HL-60 (cell line): Measurements from ENCODE around the gene CORO1C.

Experiments
- GABPA ChIP-seq: IDR thresholded peaks from 2 replicates; pipeline ENCODE4 v1.6.1; 2012; ENCODE audit warnings: low read depth
- POLR2AphosphoS5 ChIP-seq: IDR thresholded peaks from 2 replicates; pipeline ENCODE4 v1.6.1; 2012; ENCODE audit warnings: low read depth
- TF ChIP-seq, protein P1 (sequence below): IDR thresholded peaks from one replicate; pipeline ENCODE4 v1.5.1; 2011; ENCODE audit warnings: low read length, control low read depth, inconsistent platforms; ENCODE audit not compliant: insufficient read depth
- TF ChIP-seq, protein P2 (sequence below): IDR thresholded peaks from 2 replicates; pipeline ENCODE4 v1.6.1; 2012; ENCODE audit warnings: low read depth; ENCODE audit not compliant: insufficient replicate concordance

DNA sequence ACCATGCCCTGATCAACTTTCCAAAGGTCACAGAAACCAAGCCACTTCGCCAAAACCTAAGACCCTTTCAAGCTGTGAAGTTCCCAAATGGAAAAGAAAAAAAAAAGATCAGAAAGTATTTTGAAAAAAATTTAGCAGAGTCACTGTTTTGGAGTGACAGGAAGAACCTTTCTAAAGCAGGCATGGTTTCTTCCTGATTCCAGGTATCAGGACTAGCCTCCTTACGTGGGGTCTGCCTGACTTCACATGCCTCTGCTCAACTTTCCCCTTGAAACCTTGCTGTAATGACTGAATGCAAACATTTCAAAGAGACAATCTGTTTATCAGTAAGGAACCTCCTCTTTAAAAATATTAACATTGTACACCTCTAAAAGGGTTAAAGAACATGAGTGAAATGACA lies 9.5 kb downstream of the CORO1C start:
- TF ChIP-seq, protein P1, sequence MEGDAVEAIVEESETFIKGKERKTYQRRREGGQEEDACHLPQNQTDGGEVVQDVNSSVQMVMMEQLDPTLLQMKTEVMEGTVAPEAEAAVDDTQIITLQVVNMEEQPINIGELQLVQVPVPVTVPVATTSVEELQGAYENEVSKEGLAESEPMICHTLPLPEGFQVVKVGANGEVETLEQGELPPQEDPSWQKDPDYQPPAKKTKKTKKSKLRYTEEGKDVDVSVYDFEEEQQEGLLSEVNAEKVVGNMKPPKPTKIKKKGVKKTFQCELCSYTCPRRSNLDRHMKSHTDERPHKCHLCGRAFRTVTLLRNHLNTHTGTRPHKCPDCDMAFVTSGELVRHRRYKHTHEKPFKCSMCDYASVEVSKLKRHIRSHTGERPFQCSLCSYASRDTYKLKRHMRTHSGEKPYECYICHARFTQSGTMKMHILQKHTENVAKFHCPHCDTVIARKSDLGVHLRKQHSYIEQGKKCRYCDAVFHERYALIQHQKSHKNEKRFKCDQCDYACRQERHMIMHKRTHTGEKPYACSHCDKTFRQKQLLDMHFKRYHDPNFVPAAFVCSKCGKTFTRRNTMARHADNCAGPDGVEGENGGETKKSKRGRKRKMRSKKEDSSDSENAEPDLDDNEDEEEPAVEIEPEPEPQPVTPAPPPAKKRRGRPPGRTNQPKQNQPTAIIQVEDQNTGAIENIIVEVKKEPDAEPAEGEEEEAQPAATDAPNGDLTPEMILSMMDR: no peak
- no peak for TF ChIP-seq POLR2AphosphoS5
- TF ChIP-seq, protein P2, sequence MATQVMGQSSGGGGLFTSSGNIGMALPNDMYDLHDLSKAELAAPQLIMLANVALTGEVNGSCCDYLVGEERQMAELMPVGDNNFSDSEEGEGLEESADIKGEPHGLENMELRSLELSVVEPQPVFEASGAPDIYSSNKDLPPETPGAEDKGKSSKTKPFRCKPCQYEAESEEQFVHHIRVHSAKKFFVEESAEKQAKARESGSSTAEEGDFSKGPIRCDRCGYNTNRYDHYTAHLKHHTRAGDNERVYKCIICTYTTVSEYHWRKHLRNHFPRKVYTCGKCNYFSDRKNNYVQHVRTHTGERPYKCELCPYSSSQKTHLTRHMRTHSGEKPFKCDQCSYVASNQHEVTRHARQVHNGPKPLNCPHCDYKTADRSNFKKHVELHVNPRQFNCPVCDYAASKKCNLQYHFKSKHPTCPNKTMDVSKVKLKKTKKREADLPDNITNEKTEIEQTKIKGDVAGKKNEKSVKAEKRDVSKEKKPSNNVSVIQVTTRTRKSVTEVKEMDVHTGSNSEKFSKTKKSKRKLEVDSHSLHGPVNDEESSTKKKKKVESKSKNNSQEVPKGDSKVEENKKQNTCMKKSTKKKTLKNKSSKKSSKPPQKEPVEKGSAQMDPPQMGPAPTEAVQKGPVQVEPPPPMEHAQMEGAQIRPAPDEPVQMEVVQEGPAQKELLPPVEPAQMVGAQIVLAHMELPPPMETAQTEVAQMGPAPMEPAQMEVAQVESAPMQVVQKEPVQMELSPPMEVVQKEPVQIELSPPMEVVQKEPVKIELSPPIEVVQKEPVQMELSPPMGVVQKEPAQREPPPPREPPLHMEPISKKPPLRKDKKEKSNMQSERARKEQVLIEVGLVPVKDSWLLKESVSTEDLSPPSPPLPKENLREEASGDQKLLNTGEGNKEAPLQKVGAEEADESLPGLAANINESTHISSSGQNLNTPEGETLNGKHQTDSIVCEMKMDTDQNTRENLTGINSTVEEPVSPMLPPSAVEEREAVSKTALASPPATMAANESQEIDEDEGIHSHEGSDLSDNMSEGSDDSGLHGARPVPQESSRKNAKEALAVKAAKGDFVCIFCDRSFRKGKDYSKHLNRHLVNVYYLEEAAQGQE: no peak
- TF ChIP-seq GABPA: no peak
